GM19351 (cell line): ENCODE results near the gene PARG.
"Not testable (repeated sequence)": the region's sequence is repeated elsewhere in the genome, so short reads cannot be mapped to it uniquely, and the experiment has no call there.

Source experiments
- ATAC-seq: cut with Tn5 transposase; IDR thresholded peaks from one replicate; pipeline ENCODE4 v1.9.1; 2021; ENCODE audit warnings: mild to moderate bottlenecking, moderate library complexity; ENCODE audit not compliant: unreplicated experiment

PARG gene

DNA sequence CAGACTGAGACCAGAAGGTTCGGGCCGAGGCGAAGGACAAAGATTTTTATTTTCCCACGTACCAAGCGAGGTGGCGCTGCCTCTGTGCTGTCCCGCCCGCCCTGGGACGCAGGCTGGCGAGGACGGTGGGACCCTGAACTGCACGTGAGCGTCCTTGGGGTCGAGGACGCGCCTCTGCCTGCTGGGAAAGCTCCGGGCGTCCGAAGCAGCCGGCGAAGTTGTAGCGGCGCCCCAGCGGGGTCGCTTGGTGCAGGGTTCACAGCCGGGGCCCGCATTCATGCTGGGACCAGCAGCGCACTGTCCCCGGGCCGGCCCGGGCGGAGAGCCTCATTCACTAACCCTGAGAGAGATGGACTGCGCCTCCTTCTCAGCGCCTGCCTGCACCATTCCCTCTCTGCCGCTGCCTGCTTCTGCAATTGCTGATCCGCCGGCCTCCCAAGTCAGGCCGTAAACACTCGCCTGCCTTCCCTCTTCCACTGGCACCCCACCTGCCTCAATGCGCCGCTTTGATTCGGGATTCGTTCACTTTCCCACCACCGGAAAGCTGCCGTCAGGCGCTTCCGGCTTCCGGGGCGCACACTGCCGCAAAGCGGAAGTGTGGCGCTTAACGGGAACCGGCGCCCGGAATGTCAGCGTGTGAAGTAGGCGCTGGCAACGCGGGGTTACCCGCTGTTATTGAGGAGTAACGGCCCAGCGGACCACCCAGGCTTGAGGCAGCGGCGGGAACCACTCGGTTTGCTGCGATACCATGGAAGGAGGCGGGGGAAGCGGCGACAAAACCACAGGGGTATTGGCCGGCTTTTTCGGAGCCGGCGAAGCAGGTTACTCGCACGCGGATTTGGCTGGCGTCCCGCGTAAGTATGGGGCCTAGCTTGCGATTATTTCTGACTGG is at the start of gene PARG, which contains the start of gene TIMM23B:
TSS of gene PARG (minus strand) at position 581 of the 892 bp plus-strand sequence. CDS start at position 279, 302 bp downstream.
TSS of gene TIMM23B (plus strand) at position 607 of the 892 bp plus-strand sequence. CDS start at position 749, 142 bp downstream.
- ATAC-seq = peak; percentile 63

DNA sequence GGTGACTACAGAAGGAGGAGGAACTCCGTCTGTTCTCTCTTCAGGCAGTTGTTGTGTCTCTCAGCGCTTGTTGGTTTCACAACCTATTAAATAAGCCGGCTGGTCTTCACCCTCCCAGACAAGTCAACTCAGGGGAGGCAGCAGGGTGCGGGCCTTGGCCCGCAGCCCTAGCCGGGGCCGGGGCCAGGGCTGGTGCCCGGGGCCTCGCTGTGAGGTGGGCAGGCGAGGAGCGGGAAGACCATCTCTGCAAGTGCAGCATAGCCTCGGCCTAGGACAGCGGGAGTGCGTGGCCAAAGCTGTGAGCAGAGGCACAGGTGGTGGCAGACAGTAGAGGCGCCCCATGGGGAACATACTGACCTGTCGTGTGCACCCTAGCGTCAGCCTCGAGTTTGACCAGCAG is 46.5 kb upstream of the PARG start, which contains the start of gene AGAP6:
TSS of gene AGAP6 (plus strand) at position 31 of the 400 bp plus-strand sequence. CDS start at position 341, 310 bp downstream.
- ATAC-seq = not testable (repeated sequence)

DNA sequence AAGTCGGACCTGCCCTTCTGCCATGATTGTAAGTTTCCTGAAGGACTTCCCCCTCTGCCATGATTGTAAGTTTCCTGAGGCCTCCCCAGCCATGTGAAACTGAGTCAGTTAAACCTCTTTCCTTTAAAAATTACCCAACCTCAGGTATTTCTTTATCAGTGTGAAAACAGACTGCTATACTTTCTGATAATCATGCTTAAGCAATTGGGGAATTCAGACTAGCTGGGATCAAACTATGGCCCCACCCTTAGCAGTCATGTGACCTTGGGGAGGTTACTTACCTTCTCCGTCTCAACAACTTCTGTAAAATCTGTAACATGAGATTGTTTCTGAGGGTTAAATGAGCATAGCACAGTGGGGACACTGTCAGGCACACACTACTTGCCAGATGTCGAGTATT is 45.4 kb upstream of the PARG start:
- ATAC-seq = not testable (repeated sequence)

DNA sequence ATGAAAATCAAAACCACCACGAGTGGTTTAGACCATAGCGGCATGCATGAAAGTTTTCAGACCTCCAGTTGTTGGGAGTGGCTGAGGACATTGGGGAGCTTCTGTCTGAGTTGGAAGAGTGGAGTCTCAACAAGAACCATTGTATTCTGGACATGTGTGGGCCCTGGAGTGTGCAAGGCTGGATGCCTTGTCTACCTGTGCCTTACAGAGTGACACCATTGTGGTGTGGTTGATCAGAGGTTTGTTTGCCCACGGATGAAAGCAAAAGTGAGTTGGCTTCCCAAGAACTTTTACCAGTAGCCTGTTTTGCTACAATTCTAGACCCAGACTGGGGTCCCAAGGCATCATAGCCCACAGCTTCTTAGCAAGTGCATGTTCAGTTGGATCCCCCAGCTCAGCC is 35.9 kb upstream of the PARG start:
- ATAC-seq = not testable (repeated sequence)

DNA sequence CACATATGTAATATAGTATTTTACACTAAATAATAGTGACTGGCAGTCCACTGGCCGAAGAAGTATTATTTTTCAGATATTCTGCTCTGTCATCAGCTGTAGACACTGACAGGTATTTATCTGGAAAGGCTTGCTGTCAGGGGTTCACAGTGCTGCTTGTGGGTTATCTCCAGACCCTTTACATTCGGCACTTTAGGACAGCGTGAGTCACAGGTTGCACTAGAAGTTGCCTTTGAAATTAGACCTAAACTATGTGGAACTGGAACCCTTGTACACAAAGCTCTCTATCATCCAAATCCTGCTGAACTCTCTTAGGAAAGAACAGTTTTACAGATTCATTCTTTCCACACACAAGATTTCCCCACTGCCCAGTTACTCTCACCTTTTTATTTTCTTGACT is 30.3 kb upstream of the PARG start:
- ATAC-seq = not testable (repeated sequence)

DNA sequence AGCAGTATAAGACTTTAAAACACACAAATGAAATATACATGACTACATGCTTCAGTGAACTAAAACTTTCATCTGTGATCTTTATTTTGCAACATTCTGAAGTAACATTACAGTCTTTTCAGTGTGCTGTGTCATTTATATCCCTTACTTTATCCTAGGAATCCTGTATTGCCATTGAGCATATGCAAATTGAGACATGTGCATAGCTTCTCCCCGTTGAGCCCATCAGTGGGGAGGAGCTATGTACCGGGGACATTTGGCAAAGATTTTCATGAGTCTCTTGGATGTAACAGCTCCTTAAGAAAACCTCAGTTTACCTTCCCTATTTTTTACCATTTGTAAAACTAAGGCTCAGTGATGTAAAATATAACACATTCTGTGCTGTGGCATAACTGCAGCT is 29.6 kb upstream of the PARG start:
- ATAC-seq = not testable (repeated sequence)

DNA sequence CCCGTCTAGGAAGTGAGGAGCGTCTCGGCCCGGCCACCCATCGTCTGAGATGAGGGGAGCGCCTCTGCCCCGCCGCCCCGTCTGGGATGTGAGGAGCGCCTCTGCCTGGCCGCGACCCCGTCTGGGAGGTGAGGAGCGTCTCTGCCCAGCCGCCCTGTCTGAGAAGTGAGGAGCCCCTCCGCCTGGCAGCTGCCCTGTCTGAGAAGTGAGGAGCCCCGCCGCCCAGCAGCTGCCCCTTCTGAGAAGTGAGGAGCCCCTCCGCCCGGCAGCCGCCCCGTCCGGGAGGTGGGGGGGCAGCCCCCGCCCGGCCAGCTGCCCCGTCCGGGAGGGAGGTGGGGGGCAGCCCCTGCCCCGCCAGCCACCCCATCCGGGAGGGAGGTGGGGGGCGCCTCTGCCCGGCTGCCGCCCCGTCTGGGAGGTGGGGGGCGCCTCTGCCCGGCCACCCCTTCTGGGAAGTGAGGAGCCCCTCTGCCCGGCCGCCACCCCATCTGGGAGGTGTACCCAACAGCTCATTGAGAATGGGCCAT is 28.6 kb upstream of the PARG start:
- not testable (repeated sequence) for ATAC-seq

DNA sequence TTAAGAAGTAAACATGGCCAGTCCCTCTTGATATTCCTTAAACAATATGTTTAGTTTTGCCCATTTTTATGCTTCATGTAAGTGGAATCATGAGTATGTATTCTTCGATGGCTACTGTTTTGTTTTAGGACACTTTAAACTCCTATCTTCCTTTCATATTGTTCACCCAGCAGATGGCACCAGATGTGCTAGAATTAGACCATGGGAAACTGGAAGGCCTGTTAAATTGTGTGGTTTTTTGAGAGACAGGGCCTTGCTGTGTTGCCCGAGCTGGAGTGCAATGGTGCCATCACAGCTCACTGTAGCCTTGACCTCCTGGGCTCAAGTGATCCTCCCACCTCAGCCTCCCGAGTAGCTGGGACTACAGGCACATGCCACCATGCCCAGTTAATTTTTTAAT is 11.3 kb upstream of the PARG start:
- ATAC-seq = not testable (repeated sequence)

DNA sequence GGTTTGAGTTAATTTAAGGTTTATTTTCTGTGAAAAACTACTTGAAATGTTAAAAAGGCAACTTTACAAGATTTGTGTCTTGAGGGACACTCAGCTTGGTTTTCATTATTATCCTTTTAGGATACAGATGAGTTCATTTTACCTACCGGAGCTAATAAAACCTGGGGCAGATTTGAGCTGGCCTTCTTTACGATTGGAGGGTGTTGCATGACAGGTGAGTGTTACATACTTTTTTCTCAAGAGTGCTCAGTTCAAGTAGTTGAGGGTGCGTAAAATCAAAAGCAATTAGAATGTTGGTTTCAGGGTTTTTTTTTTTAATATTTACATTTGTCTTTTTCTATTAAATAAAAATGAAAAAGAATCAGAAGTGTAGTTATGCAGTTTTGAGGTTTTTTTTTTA is 10.2 kb upstream of the PARG start:
- ATAC-seq = not testable (repeated sequence)

DNA sequence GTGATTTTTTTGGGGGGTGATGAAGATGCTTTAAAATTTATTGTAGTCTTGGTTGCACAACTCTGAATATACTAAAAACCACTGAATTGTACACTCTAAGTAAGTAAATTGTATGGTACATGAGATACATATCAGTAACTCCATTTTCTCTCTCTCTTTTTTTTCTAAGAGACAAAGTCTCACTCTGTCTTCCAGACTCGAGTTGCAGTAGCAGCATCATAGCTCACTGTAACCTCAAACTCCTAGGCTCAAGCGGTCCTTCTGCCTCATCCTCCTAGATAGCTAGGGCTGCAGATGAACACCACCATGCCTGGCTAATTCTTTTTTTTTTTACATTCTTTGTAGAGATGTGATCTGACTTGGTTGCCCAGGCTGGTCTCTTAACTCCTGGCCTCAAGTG is 6.9 kb upstream of the PARG start:
- not testable (repeated sequence) for ATAC-seq

DNA sequence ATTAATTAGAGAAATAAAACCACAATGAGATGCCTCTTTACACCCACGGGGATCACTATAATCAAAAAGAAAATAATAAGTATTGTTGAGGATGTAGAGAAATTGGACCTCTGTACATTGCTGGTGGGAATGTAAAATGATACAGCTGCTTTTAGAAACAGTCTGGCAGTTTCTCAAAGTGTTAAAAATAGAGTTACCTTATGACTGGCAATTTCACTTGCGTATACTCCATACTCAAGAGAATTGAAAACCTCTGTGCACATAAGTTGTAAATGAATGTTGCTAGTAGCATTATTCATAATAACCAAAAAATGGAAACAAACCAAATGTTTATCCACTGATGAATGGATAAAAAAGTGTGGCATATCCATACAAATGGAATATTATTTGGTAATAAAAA is 6.3 kb upstream of the PARG start:
- peak; percentile 93 for ATAC-seq

DNA sequence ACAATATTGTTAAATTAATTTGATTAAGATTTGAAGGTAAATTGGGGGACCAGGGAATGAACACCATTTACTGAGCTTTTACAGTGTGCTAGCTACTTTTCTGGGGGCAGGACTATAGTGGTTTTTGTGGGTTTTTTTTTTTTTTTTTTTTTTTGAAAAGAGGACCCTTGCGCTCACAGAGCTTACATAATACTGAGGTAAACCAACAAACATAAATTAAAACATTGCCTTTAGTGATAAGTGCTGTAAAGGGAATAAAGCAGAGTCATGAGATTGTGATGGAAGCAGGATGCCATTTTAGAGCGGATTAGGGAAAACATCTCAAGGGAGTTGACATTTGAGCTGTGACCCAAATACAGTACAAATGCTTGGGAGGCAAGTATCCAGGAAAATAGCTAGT is 1.8 kb upstream of the PARG start:
- ATAC-seq = not testable (repeated sequence)

DNA sequence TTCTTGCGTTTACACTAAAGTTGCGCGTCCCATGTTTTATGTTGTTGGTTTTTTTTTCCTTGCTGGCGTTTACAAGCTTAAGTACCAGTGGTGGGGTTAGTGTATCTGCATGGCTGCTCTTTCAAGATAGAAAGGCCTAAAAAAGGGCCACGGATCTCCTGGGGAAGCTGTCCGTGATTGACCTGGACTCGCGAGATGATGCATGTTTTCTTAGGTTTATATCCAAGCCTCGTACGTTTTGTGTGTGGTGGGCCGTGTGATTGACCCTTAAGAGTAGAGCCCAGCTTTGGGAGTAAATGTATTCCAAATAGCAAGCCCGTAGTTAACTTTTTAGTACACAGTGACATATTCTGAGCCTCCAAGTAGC is 495 bp upstream of the PARG start:
- peak; percentile 15 for ATAC-seq

DNA sequence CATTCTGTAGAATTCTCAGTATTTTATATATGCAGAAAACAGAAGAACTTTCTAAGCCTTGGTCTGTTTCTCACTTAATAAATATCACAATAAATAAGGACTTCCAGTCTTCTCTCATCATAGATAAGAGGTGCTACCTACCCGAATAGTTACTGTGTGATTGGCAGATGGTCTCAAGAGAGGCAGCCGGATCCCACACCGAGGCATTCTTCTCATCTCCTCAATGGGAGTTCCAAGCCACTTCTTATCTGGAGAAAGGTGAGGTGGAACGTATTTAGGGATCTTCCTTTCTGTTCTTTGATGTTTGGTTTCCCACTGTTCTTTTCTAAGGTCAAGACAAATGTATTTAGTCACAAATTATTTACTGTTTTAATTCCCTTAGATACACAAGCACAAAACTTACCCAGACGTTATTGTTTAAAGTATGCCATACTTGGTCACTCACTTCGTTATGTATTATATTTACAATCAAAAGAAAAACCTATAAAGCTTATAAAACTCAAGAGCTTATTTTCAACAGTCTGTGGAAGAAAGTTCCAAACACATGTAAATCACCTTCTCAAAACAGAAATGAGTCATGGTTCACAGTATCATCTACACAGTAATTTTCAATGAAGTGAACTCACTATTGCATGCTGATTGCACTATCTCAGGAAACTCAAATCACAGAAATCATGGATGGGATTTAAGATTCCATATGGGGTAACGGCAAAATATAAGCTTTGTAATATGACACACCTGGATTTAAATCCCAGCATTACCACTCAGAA is 9.7 kb downstream of the PARG start:
- ATAC-seq = not testable (repeated sequence)

DNA sequence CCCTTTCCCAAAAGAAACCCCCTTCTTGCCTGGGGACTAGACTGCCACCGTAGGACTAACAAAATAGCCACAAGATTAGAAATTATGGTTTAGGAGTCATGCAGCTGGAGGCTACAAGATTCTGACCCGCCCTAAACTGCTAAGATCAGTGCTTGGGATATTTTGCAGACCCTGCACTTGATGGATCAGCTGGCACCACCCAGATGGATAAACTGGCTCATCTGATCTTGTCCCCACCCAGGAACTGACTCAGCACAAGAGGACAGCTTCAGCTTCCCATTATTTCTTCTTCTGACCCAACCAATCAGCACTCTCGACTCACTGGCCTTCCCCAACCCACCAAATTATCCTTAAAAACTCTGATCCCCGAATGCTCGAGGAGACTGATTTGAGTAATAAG is 10.6 kb downstream of the PARG start:
- ATAC-seq = not testable (repeated sequence)

DNA sequence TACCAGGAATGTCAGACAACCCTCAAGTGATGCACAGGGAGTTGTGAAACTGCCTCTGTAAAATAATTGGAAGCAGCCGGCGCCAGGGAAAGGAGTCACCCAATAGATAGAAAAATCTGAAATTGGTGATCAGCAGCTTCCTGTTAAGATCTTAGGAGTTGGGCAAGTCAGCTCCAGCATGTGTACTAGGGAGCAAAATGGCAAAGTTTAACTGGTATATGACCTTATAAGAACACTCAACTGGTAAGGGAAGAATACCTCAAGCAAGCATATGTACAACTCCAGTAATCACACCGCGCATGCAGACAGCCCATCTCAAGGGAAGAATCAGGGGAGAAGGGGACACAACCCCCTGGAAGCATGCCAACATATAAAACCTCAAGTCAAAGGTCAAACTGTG is 18.3 kb downstream of the PARG start:
- not testable (repeated sequence) for ATAC-seq

DNA sequence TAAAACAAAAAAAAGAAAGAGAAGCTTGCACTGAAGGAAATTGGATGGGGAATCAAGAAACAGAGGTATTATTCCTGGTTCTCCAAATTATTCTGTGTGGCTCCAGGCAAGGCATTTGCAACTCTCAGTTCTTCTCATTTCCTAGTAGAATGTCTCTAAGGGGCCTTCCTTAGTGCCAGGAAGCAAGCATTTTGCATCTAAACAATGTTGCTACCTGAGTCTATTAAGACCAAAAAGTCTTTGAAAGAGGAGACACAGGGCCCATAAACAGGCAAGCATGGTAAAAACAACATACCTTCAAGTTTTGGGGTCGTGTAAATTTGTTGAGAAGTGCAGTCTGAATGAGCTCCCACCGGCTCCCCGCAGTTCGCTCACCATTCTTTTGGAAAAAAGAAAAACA is 19.8 kb downstream of the PARG start:
- not testable (repeated sequence) for ATAC-seq

DNA sequence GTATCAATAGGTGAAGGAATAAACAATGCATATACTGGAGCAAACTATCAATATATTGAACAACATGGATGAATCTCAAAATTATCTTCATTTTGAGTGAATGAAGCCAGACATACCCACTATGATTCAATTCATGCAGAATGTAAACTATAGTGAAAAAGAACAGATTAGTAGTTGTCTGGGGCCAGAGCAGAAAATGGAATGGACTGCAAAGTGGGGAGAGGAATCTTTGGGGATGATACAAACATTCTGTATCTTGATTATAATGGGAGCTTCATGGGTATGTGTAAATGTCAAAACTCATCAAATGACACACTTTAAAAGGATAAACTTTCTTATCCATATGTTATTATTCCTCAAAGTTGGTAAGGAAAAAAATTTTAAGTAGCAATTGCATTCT is 23.9 kb downstream of the PARG start:
- not testable (repeated sequence) for ATAC-seq

DNA sequence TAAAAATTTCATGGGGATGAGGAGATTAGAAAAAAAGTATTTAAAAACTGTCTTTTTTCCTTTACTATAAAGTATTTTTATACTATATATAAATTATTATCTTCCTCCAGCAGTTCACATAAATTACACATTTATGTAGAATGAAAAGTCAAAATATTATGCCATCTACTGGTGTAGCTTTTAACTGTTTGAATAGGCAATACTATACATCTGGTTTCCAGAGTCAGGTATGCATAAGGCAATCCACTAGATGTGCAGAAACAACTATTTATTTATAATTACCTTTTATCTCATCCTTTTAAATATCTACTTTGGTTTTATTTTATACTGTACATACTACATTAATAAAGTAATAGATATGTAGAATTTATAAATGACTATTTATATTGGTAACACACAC is 25.4 kb downstream of the PARG start:
- ATAC-seq = not testable (repeated sequence)

DNA sequence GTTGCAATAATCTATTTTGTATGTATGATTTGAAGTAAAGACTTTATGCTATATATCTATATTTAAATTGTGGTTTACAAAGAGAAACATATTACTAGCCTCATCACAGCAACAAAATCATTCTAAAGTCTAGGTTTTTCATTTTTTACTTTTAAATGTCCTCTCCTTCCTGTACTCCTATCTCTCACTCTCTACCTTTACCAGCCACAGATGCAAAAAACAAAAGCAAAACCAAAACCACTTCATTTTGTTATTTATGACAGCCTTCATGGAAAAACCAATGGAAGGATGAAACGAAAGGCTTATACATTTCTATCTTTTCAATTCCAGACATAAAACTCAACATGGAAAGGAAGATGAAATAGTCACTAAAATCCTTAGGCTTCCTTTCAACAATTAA is 31.5 kb downstream of the PARG start:
- not testable (repeated sequence) for ATAC-seq
